GM12874 (cell line): Measurements from ENCODE around the gene HUS1.

Experiments
- TF ChIP-seq, protein P1 (sequence below): IDR thresholded peaks from 2 replicates; pipeline ENCODE4 v1.5.1; 2011; ENCODE audit warnings: low read depth, mild to moderate bottlenecking, control low read depth, low read length, moderate library complexity; ENCODE audit not compliant: insufficient read depth

The HUS1 gene

GRCh38 chr7:47957156-47957555 is 22.3 kb downstream of the HUS1 start:
- TF ChIP-seq, protein P1, sequence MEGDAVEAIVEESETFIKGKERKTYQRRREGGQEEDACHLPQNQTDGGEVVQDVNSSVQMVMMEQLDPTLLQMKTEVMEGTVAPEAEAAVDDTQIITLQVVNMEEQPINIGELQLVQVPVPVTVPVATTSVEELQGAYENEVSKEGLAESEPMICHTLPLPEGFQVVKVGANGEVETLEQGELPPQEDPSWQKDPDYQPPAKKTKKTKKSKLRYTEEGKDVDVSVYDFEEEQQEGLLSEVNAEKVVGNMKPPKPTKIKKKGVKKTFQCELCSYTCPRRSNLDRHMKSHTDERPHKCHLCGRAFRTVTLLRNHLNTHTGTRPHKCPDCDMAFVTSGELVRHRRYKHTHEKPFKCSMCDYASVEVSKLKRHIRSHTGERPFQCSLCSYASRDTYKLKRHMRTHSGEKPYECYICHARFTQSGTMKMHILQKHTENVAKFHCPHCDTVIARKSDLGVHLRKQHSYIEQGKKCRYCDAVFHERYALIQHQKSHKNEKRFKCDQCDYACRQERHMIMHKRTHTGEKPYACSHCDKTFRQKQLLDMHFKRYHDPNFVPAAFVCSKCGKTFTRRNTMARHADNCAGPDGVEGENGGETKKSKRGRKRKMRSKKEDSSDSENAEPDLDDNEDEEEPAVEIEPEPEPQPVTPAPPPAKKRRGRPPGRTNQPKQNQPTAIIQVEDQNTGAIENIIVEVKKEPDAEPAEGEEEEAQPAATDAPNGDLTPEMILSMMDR = no peak

DNA sequence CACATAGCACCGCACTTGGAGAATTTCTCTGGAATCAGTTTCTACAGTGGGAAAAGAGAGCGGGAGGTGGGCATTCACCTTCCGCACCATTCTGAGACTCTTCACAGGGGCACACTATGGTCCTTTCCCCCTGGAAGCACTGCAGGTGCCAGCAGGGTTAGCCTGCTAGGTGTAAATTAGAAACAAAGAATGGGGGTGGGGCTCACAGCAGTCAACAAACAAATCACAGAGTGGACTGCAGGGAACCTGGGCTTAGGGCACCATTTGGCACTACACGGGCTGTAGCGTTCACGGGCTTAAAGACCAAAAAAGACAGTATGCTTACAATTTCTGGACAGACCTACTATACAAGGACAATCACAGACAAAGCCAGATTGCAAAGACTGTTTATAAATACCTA is 23.2 kb downstream of the HUS1 start:
- TF ChIP-seq, protein P1 = no peak

- TF ChIP-seq, protein P1 = no peak
Observed at GRCh38 chr7:47954231-47954911, 25.0 kb downstream of the HUS1 start.

DNA sequence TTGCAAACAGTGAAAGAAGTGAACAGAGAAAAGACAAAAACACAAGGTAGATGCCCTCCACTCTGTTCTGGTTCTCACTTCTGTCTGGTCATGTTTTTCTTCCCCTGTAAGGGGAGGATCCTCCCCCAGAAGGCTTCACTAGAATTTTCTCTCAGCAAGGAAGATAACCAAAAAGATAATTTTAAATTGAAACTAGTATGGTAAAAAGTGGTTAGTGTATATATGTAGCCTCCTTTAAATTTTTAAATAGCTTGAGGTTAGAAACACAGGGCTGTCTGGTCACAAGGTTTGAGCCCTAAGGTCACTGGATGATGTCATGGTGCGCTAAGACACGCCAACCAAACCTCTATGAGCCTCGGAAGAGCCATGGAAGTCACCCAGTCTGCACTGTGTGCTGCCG is 25.6 kb downstream of the HUS1 start:
- TF ChIP-seq, protein P1 = no peak

- TF ChIP-seq, protein P1 = no peak
Observed at GRCh38 chr7:47952224-47952623, 27.2 kb downstream of the HUS1 start.

DNA sequence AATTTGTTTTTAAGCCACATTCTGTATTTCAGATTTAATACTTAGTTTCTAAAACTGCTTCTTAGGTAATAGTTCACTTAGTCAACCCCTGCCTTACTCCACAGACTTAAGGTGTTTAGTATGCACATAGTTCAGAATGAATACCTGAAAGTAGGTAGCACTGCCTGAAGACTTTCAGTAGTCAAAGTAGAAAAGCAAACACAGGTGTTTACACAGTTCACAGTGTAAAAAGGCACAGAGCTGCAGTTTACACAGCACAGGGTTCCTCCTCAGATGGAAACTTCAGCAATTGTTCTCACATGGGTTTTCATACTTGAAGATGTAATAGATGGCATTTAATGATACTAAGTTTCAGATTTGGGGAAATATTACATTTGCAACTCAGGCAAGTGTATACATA is 28.0 kb downstream of the HUS1 start:
- TF ChIP-seq, protein P1 = no peak

GRCh38 chr7:47950714-47951113 is 28.7 kb downstream of the HUS1 start:
- TF ChIP-seq, protein P1 = no peak
